ENCODE data around the gene GAREM1.

- TF ChIP-seq CTCF (conservative IDR thresholded peaks at IDR 0.05) = no peak
- no peak for TF ChIP-seq EZH2 (IDR thresholded peaks at IDR 0.05; ENCODE audit: low read depth)
Observed at GRCh38 chr18:32480581-32480980, 9.9 kb upstream of the GAREM1 start.

Measured in PC-9 (cell line).